ENCODE measurements around the gene PTPRD.

Gene PTPRD

GRCh38 chr9:10041726-10042229, 571.0 kb downstream of the PTPRD start:
- no peak overlapping the region for H3K9ac ChIP-seq
- no peaks in the 10 kb centered on the region for H3K4me1 ChIP-seq (ENCODE audit: low read depth, poor library complexity, severe bottlenecking)
- H3K4me2 ChIP-seq = no peak overlapping the region
- no peaks in the 10 kb centered on the region for H3K36me3 ChIP-seq (ENCODE audit: insufficient read depth)
- no peaks in the 10 kb centered on the region for H4K20me1 ChIP-seq (ENCODE audit: insufficient read depth)
- no peaks in the 10 kb centered on the region for H3K79me2 ChIP-seq (ENCODE audit: insufficient read depth, low read depth)
- no peak overlapping the region for H3K27ac ChIP-seq
- TF ChIP-seq CTCF (conservative IDR thresholded peaks at IDR 0.05; ENCODE audit: low read depth, low read length) = no peak
- H3K27me3 ChIP-seq (ENCODE audit: insufficient read depth, low read depth) = no peaks in the 10 kb centered on the region
- no peak overlapping the region for H2AFZ ChIP-seq (ENCODE audit: low read depth)
- no peak overlapping the region for H3K4me3 ChIP-seq (IDR thresholded peaks at IDR 0.05; ENCODE audit: insufficient read depth, low read depth, low read length)

GRCh38 chr9:10036095-10036494, 576.7 kb downstream of the PTPRD start:
- H3K27me3 ChIP-seq (ENCODE audit: insufficient read depth, low read depth) = no peaks in the 10 kb centered on the region
- no peak overlapping the region for H3K4me3 ChIP-seq (IDR thresholded peaks at IDR 0.05; ENCODE audit: insufficient read depth, low read depth, low read length)
- H2AFZ ChIP-seq (ENCODE audit: low read depth) = no peak overlapping the region
- no peak overlapping the region for H3K27ac ChIP-seq
- H3K36me3 ChIP-seq (ENCODE audit: insufficient read depth) = no peaks in the 10 kb centered on the region
- no peak for TF ChIP-seq CTCF (conservative IDR thresholded peaks at IDR 0.05; ENCODE audit: low read depth, low read length)
- no peak overlapping the region for H3K9ac ChIP-seq
- no peak overlapping the region for H3K4me2 ChIP-seq
- no peaks in the 10 kb centered on the region for H3K79me2 ChIP-seq (ENCODE audit: insufficient read depth, low read depth)
- no peaks in the 10 kb centered on the region for H4K20me1 ChIP-seq (ENCODE audit: insufficient read depth)
- no peaks in the 10 kb centered on the region for H3K4me1 ChIP-seq (ENCODE audit: low read depth, poor library complexity, severe bottlenecking)

GRCh38 chr9:10032166-10032565, 580.6 kb downstream of the PTPRD start:
- Histone ChIP-seq H3K27me3 (ENCODE audit: insufficient read depth, low read depth) (no peaks in the 10 kb centered on the region), H3K27ac (no peak overlapping the region), H4K20me1 (ENCODE audit: insufficient read depth) (no peaks in the 10 kb centered on the region), H3K4me1 (ENCODE audit: low read depth, poor library complexity, severe bottlenecking) (no peaks in the 10 kb centered on the region), H3K4me3 (IDR thresholded peaks at IDR 0.05; ENCODE audit: insufficient read depth, low read depth, low read length) (no peak overlapping the region), H3K9ac (no peak overlapping the region), H3K79me2 (ENCODE audit: insufficient read depth, low read depth) (no peaks in the 10 kb centered on the region), H2AFZ (ENCODE audit: low read depth) (no peak overlapping the region), H3K36me3 (ENCODE audit: insufficient read depth) (no peaks in the 10 kb centered on the region), H3K4me2 (no peak overlapping the region)
- no peak for TF ChIP-seq CTCF (conservative IDR thresholded peaks at IDR 0.05; ENCODE audit: low read depth, low read length)

DNA sequence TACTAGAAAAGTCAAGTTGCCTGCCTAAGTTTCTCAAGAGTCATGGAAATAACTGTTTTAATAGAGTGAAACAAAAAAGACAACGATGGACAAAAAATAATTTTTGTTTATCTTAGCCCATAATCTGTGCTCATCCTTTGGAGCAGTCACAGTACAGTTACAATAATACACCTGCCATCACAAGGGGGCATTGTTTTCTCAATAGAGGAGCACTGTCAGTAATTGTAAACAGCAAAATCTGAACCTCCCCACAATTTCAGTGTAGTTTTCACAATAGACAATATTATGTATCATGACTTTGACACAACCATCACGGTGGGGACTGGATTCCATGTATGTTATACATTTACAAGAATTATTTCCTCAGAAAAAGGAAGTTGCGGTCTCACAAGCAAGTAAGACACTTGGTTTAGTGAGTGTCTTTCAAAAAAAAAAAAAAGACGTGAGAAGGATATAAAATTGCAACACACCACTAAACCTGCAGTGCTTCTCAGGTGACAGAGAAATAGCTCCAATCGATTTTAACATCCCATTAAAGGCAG, 586.3 kb downstream of the PTPRD start:
- Histone ChIP-seq H3K9ac (no peak overlapping the region), H3K4me2 (no peak overlapping the region), H3K36me3 (ENCODE audit: insufficient read depth) (no peaks in the 10 kb centered on the region), H2AFZ (ENCODE audit: low read depth) (no peak overlapping the region), H3K4me3 (IDR thresholded peaks at IDR 0.05; ENCODE audit: insufficient read depth, low read depth, low read length) (no peak overlapping the region), H3K4me1 (ENCODE audit: low read depth, poor library complexity, severe bottlenecking) (no peaks in the 10 kb centered on the region), H4K20me1 (ENCODE audit: insufficient read depth) (no peaks in the 10 kb centered on the region), H3K27ac (no peak overlapping the region), H3K79me2 (ENCODE audit: insufficient read depth, low read depth) (no peaks in the 10 kb centered on the region), H3K27me3 (ENCODE audit: insufficient read depth, low read depth) (no peaks in the 10 kb centered on the region)
- no peak for TF ChIP-seq CTCF (conservative IDR thresholded peaks at IDR 0.05; ENCODE audit: low read depth, low read length)

Data from KMS-11 (cell line).